HG03066 (cell line): ENCODE measurements around the gene WDR27.

Experiments
- ATAC-seq: cut with Tn5 transposase; IDR thresholded peaks from one replicate; pipeline ENCODE4 v1.9.1; 2021; ENCODE audit warnings: low read depth; ENCODE audit not compliant: unreplicated experiment

The WDR27 gene

GRCh38 chr6:169421586-169422264 is 280.1 kb downstream of the WDR27 start:
- no peak for ATAC-seq

DNA sequence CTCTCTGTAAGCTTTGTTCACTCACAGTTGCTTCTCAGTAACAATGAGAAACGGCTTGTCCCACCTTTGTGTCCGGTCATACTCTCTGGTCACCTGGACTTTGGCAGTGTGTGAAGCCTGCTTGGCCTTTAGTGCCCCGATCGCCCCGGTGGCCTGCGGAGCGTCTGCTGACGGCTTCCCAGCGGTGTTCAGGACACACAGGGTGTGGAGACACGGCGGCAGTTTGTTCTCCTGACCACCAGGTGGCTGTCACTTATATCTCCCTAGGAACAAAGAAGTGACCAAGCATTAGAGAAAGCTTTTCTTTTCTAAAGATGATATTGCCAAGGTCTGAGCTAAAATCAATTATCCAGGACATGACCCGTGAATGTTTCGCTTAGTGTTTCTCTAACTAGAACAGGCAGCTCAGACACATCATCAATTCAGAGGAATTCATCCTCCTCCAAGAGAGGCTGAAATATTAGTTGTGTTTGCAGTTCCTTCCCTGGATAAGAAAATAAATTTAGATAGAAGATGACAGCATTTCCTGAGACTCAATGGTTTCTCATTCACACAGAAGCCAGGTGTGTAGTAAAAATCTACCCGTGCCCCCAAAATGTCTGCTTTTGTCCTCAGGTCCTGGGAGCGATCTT is 280.8 kb downstream of the WDR27 start:
- ATAC-seq: no peak

GRCh38 chr6:169417101-169417500 is 284.7 kb downstream of the WDR27 start:
- ATAC-seq: no peak

GRCh38 chr6:169416249-169416648 is 285.6 kb downstream of the WDR27 start:
- no peak for ATAC-seq

DNA sequence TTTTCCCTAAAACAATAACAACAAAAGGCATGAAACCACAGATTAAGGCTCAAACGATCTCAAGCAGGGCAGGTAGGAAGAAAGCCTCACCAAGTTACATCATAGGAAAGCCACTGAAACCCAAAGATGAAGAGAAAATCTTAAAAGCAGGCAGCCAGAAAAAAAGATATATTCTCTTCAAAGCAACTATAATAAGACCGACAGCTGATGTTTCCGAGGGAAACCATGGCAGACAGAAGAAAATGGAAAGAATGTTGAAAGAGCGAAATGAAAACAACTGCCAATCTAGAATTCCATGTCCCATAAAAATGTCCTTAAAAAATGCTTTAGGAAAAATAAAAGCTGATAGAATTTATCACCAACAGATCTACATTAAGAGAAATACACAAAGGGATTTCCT is 286.6 kb downstream of the WDR27 start:
- ATAC-seq: no peak

- no peak for ATAC-seq
Measured at GRCh38 chr6:169411722-169412121, 290.1 kb downstream of the WDR27 start.

- ATAC-seq: no peak
Measured at GRCh38 chr6:169411296-169411695, 290.5 kb downstream of the WDR27 start.

DNA sequence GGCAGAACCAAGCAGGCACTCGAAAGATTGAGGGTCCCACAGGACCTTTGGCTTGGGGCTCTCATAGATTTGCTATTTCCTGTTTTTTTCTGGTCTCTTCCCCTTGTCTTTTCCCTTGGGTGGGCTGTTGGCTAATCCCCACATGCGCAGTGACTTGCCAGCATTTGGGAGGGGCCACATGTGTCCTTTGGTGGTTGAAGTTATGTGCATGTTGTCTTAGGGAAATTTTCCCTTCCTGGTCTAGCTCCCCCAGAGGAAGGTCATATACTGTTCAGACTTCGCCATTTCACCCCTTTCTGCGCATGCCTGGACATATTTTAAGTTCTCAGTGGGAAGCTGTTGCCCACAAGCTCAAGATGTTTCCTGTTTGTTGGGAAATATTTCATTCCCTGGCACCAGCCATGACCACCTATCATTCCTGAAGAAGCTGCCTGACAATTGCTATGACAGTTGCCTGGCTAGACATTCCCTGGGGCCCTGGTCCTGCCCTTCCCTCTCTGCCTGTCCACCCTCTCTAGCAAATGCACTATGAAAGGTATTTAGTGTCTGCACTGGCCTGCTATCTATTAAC is 292.0 kb downstream of the WDR27 start:
- no peak for ATAC-seq

DNA sequence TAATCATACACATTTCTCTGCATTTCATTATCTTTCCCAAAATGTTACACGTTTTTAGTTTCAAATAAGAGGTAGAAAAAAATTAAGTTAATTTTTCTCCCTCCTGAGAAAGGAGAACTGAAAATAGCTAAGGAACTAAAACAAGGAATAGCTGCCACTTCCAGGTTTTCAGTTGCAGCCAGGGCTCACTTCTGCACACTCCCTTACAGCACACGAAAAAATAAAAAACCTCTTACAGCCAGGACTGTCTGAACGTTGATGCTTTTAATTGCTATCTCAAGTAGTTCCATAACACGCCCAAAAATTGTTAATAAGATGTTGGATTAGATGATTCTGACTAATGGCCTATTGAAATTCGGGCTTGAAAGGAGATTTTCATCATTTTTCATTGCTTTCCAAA is 294.5 kb downstream of the WDR27 start:
- no peak for ATAC-seq
